ENCODE data around the gene PRADC1.

The PRADC1 gene

GRCh38 chr2:73217826-73218225 is 15.2 kb downstream of the PRADC1 start:
- no peaks in the 10 kb centered on the region for H3K27me3 ChIP-seq (replicated peaks; ENCODE audit: control insufficient read depth, insufficient read depth, low read length)
- no peaks in the 10 kb centered on the region; the same call in none of the 2 replicates for H3K36me3 ChIP-seq (ENCODE audit: control insufficient read depth, insufficient read depth, low read length)
- no peak for TF ChIP-seq CTCF (IDR thresholded peaks at IDR 0.05; ENCODE audit: insufficient read depth, low read length, poor library complexity, severe bottlenecking)
- DNase-seq (ENCODE audit: extremely low read depth, insufficient read length), result no peak
- no peak overlapping the region for H3K4me3 ChIP-seq (replicated peaks; ENCODE audit: low read depth, low read length)

GRCh38 chr2:73217160-73217559 is 15.9 kb downstream of the PRADC1 start:
- TF ChIP-seq CTCF (IDR thresholded peaks at IDR 0.05; ENCODE audit: insufficient read depth, low read length, poor library complexity, severe bottlenecking), result no peak
- no peak for DNase-seq (ENCODE audit: extremely low read depth, insufficient read length)

GRCh38 chr2:73215254-73215653 is 17.8 kb downstream of the PRADC1 start:
- no peaks in the 10 kb centered on the region for H3K36me3 ChIP-seq (ENCODE audit: control insufficient read depth, insufficient read depth, low read length)
- peak overlapping the region; percentile 81; the same call in 1 of the 2 replicates for H3K4me3 ChIP-seq (replicated peaks; ENCODE audit: low read depth, low read length)
- no peak for DNase-seq (ENCODE audit: extremely low read depth, insufficient read length)
- TF ChIP-seq CTCF (IDR thresholded peaks at IDR 0.05; ENCODE audit: insufficient read depth, low read length, poor library complexity, severe bottlenecking), result no peak
- no peaks in the 10 kb centered on the region for H3K27me3 ChIP-seq (replicated peaks; ENCODE audit: control insufficient read depth, insufficient read depth, low read length)

More at GRCh38 chr2:73217160-73217559, 15.9 kb downstream of the PRADC1 start:
- no peaks in the 10 kb centered on the region for H3K27me3 ChIP-seq (replicated peaks; ENCODE audit: control insufficient read depth, insufficient read depth, low read length)
- no peaks in the 10 kb centered on the region; the same call in none of the 2 replicates for H3K36me3 ChIP-seq (ENCODE audit: control insufficient read depth, insufficient read depth, low read length)
- no peak overlapping the region for H3K4me3 ChIP-seq (replicated peaks; ENCODE audit: low read depth, low read length)

GRCh38 chr2:73214120-73215035 is 18.7 kb downstream of the PRADC1 start, which contains the start of gene SMYD5:
Gene SMYD5 (plus strand): TSS chr2:73214245. CDS start chr2:73214267, 22 bp downstream.
- no peak for TF ChIP-seq CTCF (IDR thresholded peaks at IDR 0.05; ENCODE audit: insufficient read depth, low read length, poor library complexity, severe bottlenecking)
- H3K27me3 ChIP-seq (replicated peaks; ENCODE audit: control insufficient read depth, insufficient read depth, low read length), result no peaks in the 10 kb centered on the region
- DNase-seq (ENCODE audit: extremely low read depth, insufficient read length), result peak; percentile 93
- no peaks in the 10 kb centered on the region for H3K36me3 ChIP-seq (ENCODE audit: control insufficient read depth, insufficient read depth, low read length)
- peak within 1 kb of the TSS; percentile 81 for H3K4me3 ChIP-seq (replicated peaks; ENCODE audit: low read depth, low read length)

- Histone ChIP-seq H3K4me3 (replicated peaks; ENCODE audit: low read depth, low read length) (no peak overlapping the region), H3K27me3 (replicated peaks; ENCODE audit: control insufficient read depth, insufficient read depth, low read length) (no peaks in the 10 kb centered on the region; the same call in 1 of the 2 replicates), H3K36me3 (ENCODE audit: control insufficient read depth, insufficient read depth, low read length) (no peaks in the 10 kb centered on the region)
- DNase-seq (ENCODE audit: extremely low read depth, insufficient read length), result peak; percentile 76
- TF ChIP-seq CTCF (IDR thresholded peaks at IDR 0.05; ENCODE audit: insufficient read depth, low read length, poor library complexity, severe bottlenecking), result peak; percentile 98
These were observed 20.4 kb downstream of the PRADC1 start for GRCh38 chr2:73212448-73213176.
